NCI-H1436 treated with DMSO at 0.1 percent for 48 hours (cell line): Measurements from ENCODE around the gene MRPS18A.

ENCODE experiments used
- DNase-seq: peaks from one replicate; lab custom pipeline; 2025; lab: John Stamatoyannopoulos, UW

MRPS18A gene

DNA sequence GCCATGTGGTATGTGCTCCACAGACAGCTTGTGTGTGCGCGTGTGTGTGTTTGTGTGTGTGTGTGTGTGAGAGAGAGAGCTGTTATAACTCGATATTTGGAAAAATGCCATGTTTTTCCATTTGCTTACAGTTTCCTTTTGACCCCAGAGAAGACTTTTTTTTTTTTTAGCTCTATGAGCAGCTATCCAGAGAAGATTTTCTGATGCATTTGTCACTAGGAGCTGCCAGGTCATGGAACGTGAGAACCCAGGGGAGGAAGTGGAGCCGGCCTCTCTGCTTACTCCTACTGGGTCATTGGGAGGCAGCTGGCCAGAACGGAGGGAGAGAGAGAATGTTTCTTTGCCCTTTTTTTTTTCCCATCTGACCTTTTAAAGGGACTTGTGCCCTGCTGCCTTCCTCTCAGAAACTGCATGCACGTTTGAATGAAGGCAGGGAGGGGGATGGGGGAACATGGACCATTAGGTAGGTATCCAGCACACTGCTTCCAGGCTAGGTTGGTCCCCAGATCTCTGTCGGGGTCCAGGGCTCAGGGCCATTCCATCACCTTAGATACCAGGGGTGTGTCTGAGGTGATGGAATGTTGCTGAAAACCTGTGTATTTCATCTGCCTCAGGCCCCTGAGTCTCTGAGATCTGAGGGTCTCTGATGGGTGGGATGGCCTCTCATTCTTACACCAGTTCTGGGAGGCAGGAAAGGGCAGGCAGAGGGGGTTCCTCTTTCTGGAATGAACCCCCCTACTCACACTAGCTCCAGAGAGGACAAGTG is 11.2 kb upstream of the MRPS18A start:
- no peak for DNase-seq

DNA sequence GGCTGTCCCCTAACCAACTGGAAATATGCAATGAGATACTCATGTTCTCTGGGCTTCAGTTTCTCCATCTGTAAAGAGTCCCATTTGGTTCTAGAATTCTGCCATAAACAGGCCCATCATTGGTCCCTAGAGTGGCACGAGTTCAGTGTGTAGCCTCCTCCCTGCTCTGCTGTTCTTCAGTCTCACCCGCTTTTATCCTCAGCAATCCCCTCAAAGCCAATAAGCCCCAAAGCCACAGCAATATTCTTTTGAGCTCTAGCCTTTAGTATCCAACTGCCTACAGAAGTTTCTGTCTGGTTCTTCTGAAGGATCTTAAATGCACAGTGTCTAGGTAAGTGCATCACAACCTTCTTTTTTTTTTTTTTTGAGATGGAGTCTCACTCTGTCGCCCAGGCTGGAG is 9.8 kb upstream of the MRPS18A start:
- no peak for DNase-seq

DNA sequence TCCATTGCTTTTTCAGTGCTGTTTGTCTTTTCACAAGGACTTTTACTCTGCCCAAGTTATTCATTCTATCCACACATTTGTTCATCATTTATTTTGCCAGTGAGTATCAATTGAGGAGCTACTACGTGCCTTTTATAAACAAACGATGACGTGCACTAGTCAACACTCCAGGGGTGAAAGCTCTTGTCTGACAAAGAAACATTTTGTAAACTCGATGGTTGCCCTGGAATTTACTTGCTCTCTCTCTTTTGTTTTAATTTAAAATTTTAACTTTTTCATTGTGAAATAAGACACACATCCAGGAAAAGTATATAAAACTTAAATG is 8.3 kb upstream of the MRPS18A start:
- DNase-seq, result no peak

DNA sequence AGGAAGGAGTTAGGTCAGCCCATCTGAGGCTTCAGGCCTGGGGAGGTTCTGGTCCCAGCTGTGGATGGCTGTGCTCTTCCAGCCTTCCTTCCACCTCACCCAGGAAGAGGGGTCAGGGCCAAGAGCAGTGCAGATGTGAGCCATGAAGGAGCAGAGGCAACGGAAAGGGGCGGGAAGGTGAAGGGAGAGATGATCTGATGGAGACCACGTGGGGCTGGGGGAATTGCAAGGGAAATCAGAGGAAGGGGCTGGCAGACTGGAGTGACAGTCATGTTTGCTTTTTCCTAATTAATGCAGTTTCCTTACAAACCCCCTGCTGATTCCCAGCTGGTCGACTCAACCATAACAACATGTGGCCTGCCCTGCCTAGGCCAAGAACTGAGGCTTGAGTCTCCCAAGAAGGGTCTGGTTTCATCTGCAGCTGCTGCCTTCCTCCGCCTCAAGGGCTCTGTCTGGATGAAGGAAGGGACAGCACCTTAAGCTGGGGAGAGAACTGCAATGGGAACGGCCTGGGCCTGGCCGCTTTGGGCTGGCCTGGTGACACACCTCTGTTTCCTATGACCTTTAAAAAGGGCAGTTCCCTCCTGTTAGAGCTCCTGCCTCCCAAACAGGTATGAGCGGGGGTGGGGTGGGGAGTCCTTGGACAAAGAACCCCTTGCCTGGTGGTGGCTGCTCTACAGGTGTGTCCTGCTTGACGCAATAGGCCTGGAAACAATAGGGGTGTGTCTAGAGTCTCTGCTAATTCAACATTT is 7.8 kb upstream of the MRPS18A start:
- DNase-seq, result no peak

DNA sequence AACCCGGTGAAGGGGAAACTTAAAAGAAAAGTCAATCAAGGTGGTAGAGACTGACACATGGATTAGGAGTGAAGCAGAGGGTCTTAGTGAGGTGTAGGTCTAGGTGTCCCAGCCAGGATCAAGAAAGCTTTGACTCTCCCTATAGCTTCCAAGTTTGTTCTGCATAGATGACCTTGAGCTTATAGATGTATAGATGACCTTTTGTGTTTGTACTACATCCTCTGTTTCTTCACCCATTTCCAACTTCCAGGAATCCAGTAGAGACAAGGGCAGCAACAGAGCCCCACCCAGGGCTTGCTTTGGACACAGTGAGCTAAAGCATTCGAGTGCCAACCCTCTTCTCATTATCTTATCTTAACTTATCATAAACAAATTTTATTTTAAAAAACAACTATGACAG is 1.8 kb upstream of the MRPS18A start:
- no peak for DNase-seq

DNA sequence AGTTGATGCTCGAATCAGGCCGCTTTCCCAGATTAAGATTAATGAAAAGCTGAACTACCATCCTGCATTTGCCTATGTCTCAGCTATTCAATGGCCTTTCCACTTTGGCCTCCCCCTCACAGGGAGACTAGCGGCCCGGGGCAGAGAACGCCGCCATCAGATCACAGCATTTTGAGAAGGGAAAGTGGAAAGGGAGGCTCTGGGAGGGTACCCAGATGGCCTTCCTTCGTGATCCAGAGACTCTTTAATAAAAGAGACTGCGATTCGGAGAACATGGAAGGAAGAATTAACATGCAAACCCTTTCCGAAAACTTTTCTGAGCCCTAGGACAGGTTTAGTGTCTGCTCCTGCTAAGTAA is 533 bp downstream of the MRPS18A start:
- no peak for DNase-seq

DNA sequence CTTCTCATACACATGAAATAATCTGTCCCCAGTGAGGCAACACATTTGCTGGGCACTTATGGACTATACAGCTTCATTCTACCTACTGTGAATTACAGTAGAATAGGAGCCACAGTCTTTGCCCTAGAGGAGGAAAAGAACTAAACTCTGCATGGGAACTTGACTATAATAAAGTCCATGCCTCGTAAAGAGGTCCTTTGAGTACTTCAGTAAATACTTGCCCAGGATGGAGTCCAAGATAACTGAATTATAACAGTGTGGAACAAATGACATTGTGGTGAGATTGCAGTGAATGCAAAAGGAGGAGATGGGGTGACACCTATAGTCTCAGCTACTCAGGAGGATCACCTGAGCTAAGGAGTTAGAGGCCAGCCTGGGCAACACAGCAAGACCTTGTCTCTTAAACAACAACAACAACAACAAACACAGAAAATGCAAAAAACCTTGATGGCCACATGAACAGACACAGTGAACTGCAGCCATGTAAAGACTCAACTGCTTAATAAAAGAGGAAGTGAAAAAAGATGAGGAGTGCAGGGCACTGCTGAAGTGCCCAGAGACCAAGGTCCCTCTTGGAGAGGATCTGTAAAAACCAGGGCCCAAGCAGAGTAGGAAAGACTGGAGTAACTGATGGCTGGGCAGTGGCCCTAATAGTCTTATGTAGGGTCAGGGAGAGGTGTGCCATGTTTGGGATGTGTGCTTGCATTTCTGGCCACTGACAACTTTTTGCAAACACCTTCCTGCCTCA is 3.7 kb downstream of the MRPS18A start:
- no peak for DNase-seq

DNA sequence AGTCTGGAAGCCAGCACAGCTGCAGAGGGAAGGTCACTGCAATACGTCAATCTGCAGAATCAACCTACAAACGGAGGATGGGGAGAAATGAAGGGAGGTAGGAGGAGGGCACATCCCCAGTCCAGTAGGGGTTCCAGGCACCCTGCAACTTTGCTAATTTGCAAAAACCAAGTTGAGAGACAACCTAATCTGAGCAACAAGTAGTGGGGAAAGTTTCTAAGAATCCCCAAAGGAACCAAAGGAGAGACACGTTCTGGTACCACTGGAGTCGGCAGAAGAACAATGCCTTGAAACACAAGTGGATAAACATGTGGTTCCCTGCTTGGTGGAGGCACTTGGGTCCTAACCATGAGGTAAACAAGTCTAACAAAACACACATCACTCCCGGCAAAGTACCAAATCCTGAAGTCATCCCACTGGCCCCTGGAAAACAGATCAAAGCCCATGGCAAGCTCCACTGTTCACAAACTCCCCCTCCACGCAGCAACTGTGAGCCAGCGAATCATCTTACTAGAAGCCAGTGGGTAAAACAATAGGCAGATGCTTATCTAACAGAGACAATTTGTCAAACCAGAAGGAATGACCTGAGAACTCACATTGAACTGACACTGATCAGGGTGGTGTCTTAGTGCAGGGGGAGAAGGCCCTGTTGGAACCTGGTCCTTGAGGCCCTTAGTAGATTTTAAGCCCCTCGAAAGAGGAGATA is 4.7 kb downstream of the MRPS18A start:
- no peak for DNase-seq

DNA sequence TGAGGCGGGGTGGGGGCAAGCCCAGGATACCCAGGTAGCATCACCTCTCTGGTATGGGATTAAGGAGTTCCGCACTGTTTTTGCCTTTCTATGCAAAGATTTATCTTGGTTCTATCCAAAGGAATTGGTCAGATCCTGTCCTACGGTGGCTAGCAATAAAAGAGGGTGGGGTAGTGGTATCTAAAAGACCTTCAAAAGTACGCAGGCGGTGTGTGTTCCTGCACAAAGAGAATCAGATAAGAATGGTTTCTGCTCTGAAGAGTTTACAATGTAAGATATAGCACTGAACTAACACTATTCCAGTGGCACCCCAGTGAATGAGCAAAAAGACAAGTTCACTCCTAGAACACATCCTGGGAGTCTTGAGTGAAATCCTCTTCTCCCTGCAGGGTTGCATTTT is 6.3 kb downstream of the MRPS18A start:
- DNase-seq, result no peak

DNA sequence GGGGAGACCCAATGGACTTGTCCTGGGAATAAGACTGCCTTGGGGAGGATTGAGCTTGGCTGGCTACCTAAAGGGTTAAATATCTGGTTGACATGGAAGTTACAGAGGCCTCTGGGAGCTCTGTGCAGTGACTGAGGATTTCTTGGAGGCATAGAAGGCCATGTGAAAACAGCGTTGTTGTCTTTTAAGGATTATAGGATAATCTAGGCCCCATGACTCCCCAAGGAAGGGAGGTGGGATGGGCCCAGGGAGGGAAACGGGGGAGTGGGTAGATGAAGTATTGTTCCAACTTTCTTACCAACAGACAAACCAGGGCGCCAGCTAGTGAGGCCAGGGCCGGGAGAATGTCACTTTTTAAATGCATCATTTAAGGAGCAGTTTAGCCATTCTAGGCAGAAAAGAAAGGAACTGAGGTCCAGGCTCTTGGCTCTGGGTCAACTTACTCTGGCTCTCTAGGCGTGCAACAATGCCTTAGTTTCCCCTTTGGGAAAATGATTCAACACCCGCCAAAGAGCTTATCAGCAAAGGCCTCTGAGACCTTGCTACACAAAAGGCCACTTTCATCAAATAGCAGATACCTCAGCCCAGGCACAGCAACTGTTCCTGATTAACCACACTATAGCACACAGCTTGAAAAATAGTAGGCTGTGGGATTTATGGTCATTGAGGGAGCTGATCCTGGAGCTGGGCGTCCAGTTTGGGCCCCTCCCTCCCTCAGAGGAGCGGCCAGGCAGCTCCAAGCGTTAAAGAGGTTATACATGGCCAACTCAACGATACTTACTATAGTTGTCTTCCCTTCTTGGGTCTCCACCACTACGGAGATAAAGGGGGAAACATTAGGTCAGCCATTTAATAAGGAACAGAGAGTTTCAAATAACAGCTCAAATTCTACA is 7.0 kb downstream of the MRPS18A start:
- DNase-seq, result no peak

DNA sequence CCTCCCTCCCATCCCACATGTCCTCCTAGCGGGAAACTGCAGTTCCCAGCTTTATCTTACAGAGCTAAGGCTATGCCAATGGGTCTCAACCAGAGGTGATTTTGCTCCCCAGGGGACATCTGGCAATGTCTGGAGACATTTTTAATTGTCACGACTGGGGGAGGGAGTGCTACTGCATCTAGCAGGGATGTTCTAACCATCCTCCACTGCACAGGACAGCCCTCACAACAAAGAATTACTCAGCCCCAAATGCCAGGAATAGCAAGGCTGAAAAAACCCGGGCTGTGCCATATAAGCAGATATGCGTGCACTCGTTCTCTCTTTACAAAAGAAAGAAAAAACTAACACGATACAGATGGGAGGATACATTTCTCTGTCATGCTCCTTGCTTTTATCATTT is 8.5 kb downstream of the MRPS18A start:
- no peak for DNase-seq

DNA sequence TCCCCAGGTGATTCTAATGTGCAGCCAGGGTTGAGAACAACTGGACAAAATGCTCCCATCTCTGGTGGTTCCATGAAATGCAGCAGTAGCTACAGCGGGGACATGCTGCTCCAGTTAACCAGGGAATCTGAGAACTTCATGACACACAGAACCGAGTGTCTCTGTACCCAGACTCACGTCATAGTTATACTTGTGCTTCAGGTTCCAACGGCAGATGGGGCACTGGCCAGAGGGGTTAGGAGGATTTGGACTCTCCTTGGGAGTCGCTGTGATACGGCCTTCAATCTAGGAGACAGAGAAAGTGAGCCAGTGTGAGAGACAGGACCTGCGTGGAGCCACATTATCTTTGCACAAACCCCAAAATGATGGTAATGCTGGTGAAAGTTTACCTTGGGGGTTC is 9.2 kb downstream of the MRPS18A start:
- DNase-seq, result no peak

DNA sequence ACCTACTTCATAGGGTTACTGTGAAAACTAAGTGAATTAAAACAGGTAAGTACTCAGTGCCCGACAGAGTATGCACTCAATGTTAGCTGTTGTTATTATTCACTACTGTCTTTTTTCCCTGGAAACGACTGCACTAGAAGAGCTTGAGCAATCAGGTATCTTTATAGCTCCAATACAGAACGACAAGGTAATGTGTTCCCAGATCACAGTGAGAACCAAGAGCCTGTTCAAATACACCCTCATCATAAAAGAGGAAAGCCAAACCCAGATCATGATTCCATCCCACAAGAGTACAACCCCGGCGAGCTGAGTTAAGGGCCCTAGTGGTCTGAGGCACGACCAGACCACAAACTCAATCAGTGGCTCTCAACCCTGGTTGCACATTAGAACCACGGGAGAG is 9.8 kb downstream of the MRPS18A start:
- no peak for DNase-seq

DNA sequence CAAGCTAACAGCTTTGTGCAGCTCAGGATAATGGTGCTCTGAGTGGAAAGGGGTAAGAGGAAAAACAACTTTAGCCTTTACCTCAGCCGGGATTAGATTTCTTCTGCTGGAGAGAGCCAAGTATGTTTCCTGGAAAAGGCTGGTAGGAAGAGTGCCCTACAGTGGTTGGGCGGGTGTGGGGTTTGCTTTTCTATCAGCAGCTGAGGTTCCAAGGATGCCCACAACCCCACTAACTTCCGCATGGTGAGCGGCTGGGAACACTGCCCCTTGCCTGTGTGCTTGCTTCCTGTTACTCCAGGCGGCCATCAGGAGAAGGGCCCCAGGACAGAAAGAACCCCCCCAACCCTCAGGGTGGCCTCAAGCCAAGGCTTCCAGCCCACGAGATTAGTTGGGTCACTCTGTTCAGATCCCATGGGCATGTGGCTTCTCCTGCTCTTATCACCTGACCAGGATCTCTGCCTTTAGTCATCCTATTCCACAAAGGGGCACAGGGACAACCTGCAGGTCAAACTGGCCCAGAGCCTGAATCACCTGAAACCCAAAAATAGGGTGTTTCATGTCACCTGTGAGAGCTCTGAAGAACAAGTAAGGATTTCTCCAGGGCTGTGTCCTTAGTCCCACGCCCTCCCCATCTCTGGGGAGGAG is 10.5 kb downstream of the MRPS18A start:
- DNase-seq, result no peak

DNA sequence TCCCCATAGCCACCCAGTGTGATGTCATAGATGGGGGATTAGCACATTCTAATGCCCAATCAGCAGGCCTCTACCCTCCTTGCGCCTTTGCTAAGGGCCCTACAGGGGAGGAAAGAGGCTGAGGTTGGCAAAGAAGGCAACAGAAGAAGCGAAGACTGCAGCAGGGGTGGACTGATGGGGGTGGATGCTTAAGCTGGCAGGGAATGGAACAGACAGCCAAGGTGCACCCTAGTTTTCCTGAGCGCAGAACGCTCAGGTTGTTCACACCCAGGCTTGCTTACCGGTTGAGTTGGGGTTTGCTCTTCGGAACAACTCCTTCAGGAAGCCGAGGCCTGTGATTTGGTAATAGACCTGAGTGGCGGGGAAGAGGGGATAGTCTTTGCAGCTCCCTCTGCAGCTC is 12.7 kb downstream of the MRPS18A start:
- no peak for DNase-seq

DNA sequence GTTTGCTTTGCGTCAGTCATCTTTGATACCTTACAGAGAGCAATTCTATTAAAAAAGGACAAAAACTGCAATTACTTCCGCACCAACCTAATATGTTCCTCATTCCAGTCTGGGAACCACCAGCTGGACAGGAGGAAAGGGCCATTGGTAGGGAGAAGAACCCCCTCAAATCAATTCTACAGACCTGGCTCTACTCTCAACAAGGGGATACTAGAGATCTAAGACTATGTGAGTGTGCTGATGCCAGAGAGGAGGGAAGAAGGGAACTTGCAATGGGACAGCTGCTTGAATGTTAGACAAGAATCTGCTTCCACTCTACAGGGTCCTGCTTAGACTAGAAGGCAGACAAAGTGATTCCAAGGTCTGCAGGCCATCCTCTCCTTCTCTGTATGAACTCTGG is 13.3 kb downstream of the MRPS18A start:
- DNase-seq, result no peak

DNA sequence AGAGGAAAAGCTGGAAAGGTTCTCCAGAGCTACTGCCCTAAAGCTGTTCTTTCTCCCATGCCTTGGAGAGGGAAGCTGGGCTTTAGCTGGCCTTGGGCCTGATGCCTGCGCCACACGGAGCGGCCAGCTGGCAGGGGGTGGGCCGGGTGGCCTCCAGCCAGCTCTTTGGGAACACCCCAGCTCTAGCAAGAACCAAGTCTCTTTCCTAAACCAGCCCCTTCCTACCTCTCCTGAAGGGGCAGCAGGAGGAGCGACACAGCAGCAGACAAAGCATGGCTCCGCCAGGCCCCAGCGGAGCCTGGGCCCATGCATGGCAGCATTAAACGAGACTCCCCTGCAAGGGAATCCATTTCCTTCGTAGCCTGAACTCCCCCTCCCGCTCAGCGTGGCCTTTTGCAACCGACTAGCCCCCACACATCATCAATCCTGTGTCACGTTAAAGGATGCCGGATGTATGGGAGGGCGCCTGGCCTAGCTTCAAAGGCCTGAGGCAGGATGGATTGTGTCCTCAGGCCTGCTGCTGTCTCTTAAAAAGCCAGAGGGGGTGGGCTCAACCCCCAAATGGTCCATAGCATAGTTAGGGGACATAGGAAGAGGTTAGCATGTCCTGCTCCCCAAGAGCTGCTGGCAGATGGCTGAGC is 14.0 kb downstream of the MRPS18A start:
- no peak for DNase-seq

DNA sequence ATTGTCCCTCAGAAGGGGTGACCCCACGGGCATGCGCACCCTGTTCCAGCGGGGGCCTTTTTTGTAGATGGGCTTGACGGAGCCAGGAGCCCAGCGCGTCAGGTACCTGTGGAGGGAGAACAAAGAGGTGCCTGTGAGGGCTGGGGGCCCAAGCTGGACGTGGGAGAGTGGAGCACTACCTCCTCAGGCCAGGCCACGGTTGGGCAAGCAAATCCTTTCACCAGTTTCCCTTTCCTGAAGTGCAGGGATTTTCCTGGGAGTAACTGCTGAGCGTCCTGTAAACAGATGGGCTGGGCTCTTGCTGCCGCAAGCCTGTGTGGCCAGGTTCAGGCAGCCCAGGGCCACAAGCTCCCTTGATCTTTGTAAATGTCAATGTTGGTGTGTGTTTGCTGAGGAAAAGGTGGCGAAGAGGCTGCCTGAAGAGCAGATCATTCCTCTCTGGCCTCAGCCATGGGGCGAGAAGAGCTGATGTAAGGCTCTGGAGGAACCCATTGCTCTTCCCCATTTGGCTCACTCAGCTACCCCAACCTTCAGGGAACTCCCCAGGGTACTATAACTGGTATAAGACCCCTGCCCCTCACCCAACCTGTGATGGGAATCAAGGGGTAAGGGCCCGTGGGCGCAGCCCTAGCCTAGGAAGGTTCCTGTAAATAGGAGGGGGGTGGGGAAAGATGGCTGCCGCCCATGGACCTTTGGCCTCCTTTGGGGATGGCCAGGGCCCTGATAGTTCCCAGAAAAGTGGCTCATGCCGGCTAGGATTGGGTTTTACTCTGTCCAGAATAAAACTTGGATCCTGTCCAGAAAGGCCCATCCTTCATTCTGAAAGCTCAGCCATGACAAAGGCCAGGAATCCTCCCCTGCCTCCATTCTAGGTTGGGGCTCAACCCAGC is 15.5 kb downstream of the MRPS18A start:
- DNase-seq, result no peak

DNA sequence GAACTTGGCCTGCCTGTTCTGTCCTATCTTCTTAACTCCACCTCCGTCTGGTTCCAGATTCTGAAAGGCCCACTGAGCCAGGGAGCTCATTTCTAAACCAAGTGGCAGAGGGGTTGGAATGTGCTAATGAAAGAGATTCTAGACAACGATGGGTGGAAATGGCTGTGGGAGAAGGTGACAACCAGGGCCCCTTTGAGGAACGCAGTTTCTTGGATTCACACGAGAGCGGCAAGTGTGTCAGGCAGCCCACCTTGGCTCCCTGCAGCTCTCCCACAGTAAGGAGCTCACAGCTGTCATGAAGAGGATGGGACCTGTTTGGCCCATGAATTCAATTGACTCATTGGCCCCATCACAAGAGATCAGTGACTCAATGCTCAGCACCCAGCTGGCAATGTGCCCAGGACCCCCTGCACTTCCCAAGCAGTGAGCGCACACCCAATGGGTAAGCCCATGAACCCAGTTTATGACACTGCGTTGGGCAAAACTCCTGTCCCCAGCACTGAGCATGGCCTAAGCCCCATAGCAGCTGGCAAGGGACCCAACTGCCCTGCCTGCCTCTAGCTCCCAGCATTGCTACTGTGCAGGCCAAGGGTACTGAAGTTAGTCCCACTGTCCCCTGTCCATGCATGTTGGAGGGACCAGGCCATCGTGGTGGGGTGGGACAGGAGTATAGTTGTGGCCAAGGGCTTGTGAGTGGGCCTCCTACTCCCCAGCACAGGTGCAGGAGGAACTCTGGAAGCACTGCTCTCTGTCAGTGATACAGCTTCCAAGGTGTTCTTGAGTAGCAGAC is 16.4 kb downstream of the MRPS18A start:
- DNase-seq, result no peak
